NCI-H446 (cell line): Measurements from ENCODE around the gene MYO1E.

ENCODE experiments used
- DNase-seq, 2 experiments: peaks; one replicate each; lab custom pipeline; 2025; lab: John Stamatoyannopoulos, UW

MYO1E gene

DNA sequence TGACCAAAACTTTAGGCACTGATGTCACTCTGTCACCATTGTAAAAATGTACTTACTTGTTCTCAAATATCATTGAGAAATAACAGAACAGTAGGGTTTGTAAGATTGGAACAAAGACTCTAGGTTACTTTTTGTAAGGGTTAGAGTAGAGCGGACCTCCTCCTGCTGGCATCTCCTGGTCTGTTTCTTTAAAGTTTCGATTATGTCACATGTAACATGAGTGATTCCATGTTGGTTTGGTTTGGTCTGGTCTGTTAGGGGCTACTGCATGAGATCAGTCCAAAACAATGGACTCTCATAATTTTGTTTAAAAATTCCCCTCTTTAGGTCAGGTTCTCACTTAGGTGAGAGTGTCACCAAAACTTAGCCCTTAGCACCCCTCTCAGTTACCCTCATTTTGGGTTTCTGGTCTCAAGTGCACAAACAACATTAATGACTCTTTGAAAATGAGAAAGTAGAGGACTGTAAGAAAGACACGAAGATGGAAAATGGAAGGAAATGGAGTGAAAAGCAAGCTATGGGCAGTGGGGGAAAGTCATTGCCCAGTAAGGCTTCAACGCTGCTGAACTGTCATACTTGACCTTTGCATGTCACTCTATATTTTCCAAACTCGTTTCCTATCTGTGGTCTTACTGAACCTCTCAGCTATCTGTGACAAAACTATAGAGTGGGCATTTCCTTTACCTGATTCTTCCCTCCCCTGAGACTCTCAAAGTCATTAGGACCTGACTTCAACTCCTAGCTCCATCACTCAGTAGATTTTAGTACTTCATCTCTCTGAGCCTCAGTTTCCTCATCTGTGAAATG is 113.3 kb downstream of the MYO1E start:
- no peak for DNase-seq

DNA sequence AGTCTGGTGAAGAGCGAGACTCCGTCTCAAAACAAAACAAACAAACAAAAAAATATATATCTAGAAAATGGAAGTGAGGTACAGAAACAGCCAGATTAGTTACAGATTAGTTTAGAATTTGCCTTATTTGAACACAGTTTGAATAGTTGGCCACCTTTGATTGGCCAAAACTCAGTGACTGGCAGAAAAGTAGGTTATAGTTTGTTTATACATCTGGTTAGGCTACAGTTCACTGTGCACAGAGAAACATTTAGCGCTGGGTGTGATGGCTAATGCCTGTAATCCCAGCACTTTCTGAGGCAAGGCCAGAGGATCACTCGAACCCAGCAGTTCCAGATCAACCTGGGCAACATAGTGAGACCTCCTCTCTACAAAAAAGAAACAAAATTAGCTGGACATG is 114.4 kb downstream of the MYO1E start:
- no peak for DNase-seq

DNA sequence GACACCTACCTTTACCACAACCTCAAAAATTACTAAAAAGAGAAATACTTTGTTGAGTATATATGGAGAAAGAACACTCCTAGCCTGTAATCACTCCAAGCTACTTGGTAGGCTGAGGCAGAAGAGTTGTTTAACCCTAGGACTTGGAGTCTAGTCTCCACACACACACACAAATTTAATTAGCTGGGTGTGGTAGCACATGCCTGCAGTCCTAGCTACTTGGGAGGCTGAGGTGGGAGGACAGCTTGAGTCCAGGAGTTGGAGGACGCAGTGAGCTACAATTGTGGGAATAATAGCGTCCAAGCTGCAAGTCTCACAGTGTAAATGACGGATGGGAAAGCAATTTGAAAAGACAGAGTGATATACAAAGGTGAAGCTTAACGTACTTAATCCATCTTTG is 115.5 kb downstream of the MYO1E start:
- DNase-seq, result no peak

DNA sequence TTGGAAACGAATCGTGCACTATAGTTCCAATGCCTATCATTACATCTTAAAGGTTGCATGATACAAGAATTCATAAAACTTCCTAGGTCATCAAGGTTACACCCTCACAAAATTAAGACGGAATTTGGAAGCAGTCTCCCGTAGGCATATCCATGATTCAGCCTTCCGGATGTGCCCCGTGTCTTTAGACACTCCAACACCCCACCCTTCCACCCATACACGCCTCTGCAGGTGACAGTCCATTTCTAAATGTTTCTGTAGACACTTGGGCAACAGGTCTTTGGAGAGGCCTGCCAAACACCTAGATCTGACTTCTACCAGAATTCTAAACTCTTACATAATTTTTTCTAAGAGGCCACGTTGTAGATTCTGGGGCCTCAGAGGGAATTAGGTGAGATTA is 116.2 kb downstream of the MYO1E start:
- no peak for DNase-seq

DNA sequence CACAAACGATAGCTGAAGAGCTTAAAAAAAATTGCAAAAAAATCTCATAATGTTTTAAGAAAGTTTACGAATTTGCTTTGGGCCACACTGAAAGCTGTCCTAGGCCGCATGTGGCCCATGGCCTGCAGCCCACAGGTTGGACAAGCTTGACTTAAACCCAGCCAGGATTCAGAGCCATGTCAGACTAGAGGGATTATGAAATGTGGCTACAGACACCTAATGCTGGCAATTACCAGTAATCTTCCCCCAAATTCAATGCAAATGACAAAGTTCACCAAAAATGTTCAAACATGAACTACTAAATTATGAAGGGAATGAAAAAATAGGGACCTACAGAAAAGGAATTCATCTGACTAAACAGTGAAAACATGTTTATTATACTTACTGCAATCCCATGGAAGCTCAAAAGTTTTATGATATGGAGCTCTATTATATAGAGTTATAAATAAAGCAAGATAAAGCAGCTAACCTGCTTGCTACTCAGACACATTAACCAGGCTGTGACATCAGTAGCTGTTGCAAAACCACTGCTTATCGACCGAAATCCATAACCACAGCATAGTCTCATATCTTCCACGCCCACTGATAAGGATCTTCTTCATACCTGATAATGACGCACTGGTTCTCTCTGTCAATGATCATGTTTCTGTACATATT is 116.9 kb downstream of the MYO1E start:
- DNase-seq, result no peak

DNA sequence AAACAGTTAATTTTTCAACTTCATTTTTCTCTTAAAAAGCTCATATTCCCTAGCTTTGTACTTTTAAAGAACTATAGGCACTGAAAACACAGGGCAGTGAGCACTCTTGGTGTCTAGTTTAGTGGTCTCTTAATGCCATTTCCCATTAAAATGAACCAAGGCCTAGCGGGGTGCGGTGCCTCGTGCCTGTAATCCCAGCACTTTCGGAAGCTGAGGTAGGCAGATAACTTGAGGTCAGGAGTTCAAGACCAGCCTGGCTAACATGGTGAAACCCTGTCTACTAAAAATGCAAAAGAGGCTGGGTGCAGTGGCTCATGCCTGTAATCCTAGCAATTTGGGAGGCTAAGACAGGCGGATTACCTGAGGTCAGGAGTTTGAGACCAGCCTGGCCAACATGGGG is 120.5 kb downstream of the MYO1E start:
- DNase-seq, result no peak

DNA sequence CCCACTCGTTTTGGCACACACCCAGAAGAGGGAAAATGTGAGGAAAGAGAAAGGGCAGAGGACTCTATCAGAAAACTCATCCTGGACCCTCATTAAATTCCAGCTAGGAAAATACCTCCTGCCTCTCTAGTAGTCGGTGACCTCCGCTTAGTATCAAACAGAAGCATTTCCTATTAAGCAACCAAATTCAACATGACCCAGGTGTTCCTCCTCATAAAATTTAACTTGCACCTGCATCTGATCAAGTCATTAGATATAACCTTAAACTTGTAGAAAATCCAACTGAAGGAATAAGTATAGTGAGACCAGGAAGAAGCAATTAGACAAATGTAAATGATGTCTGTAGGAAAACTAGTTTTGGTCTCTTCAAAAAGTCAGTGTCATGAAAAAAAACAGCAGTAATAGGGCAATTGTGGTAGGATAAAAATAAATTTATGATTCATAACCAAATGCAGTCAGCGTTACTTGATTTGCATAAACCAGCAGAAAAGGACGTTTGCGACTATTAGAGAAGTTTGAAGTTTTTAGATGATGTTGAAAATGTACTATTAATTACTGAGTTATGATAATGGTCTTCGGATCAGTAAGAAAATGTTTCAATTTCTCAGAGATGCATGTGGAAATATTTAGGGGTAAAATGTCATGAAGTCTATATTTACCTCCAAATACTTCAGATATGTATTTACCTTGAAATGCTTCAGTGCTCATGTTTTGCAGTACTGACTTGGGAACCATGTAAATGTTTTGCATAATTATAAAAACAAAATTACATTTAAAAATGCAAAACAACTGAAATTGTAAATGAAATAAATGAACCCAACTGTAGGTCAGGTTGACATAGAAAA is 121.4 kb downstream of the MYO1E start:
- no peak for DNase-seq

DNA sequence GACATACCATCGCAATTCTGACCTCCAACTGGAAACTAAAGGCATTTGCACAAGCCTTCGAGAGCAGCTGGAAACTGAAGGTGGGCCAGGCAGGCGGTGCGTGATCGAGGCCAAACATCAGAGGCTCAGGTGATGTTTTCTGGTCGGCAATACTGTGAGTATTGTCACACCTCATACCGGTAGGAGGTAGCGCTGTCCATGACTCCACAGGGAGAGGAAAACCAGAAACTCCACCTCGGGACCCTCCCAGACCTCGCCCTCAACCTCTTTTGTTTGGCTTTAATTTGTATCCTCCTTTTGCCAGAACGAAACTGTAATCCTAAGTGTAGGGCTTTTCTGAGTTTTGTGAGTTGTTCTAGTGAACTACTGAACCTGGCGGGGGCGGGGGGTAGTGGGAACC is 122.4 kb downstream of the MYO1E start:
- no peak for DNase-seq

DNA sequence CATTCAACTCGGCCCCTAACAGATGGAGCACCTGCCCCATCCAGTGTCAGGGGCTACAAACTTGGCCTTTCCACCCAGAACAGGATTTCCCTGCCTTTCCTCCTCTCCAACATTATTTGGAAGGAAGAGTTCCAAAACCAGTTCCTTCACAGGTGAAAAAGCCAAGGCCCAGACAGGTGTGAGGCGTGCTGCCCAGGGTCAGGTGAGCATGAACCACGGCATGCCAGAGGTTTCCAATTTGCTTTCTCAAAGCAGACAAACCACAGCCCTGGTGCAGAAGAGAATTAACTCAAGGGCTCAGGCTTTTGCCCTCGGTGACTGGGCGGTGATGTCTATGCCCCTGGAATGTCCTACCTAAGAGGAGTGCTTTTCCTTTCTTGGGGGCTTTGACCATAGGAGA is 122.9 kb downstream of the MYO1E start:
- no peak for DNase-seq

DNA sequence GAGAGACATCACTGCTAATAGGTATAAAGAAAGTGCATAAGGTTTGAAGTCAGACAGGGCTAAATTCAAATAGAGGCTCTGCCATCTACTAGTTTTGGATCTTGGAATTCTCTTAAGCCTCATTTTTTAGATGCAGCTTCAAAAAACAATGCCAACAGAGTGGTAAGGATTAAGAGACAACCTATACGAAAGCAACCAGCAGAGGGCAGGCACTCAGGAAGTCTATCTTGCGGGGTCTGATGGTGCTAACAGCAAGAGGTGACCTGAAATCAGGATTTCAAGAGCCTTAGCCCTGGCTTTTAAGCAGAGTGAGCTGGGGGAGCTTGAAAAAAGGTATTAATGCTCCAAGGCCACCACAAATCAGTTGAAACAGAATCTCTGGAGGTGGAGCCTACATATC is 125.3 kb downstream of the MYO1E start:
- peak in 1 of 2 experiments; percentile 11 for DNase-seq

DNA sequence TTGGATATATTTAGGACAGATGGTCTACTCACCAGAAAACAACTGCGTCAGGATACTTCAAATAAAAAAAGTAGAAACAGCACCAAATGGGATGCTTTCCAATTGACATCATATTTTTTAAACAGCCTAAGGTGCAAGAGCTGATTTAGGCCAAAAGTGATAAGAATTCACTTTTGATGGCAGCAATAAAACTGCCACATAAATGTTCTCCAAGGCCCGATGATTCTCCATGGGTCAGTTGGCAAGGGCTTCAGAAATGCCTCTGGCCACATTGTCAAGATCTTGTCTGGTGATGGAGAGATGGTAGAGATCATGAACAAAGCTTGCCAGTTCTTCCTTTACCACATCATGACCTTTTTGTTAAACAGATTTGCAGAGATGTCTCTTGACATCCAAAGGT is 127.1 kb downstream of the MYO1E start:
- no peak for DNase-seq

DNA sequence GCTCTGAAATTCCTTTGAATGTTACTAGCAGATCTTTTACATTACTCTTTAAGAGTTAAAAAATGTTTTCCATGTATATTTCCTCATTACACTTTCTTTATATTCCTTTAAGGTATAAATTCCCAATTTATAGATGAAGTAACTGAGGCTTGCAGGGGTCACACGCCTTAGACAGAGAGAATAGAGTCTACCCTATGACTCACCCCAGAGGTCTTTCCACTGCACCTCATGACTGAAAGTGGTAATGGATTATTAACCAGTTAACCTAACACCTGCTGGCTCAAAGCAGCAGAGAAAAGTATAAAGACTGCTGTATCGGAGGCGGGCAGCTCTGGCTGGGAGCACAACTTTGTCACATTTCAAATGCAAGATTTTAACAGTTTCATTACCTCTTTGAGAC is 128.3 kb downstream of the MYO1E start:
- DNase-seq, result no peak

DNA sequence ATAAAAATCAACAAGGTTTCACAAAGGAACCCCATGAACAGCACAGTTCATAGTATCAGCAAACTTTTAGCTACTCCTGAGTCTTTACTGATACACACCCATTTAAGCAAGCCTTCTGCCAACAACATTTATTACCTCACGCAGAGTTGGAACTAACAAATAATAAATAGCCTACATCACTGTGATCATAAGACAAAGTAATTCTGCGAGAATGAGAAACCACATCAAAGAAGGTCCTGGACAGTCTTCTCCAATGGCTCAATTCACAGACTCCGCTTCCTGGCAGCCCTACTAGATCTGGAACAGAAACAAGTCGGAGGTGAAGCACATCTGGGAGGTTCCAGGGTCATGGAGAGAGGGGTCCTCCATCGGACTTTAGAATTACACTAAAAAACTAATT is 129.0 kb downstream of the MYO1E start:
- DNase-seq, result no peak

DNA sequence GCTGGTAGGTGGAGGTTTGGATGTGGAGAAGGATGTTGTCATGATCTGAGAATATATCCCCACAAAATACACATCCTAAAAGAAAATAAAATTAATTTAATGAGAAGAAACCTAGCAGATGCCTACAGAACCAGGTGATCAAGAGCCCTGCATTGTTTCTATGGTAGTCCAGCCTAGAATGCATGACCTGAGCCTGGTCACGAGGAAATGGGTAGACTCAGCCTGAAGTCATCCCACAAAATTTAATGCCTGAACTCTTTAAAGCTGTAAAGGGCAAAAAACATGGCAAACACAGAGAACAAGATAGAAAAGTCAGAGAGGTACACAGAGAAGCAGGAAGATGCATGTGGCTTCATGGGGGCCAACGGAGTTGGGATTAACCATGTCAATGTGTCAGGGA is 130.0 kb downstream of the MYO1E start:
- no peak for DNase-seq

DNA sequence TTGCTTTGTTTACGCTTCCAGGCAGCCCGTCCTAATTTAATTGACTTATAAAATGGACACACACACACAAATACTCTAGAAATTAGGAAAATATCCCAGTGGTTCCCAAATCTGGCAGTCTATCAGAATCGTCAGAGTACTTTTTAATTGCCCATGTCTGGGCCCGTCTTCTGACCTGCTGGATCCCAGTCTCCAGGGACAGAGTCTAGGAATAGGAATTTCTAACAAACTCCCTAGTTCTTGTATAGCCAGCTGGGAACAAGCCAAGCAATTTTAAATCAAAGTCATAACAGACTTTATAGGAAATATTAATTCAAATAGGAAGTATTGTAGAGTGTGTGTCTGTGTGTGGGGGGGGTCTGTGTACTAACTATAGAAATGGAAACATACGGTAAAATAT is 132.6 kb downstream of the MYO1E start:
- no peak for DNase-seq

DNA sequence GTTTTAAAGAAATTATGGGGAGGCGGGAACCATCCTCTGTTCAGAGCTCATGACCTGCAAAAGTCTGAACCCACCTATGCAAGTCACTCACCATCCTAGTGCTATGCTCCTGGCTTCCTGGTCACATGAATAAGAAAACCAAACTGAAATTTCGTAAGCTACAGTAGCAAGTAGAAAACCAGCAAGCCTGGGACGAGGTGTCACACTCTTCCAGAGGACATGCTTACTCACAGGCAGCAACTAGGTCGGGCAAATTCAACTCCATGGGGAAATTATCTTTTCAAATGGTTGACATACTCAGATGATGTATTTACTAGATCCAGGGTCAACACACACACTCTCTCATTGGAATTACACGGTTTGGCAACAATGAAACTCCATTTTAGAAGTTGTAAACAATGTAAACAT is 134.7 kb downstream of the MYO1E start:
- DNase-seq, result no peak

DNA sequence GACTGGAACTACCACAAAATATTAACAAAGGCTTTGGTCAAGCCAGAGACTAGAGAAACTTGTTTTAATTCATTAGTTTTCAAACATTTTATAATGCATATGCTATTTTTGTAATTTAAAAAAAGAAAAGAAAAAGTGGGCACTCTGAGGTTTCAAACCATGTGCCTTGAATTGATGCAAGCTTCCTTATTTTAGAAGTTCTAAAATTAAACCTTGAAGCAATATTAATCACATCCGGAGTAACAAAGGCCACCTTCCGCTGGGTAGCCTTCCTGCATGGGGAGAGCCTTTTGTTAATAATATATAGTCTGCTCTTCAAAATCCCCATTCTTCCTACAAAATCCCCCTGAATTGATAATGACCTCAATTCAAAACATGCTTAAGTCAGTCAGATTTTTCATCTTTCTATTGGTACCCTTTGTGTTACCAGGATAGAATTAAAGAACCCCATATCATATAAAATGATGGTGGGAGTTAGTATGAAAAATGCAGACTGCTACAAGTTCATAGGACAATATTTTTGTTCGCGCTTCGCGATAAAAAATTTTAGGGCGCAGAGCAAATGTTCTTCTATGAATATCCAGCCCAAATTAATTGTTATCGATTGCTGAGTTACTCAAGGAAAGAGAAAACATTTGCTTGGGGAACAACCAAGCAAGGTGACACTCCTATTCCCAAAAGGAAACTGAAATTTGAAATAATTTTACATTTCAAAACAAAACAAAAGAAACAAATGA is 135.4 kb downstream of the MYO1E start:
- no peak for DNase-seq

DNA sequence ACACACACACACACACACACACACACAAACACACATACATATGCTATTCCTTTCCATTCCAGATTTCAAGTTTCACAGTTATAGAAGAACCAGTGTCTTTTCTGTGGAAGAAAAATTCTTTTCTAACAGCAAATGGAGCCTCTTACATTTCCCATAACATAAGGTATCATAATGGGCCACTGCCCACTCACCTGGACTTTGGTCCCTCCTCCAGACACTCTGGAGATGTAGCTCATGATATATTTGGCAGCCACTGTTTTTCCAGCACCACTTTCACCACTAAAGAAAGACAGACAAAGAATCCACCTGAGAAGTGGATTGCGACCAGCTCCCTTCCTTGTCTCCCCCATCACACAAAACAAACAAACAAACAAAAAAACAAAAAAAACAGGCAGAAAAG is 136.3 kb downstream of the MYO1E start:
- no peak for DNase-seq

DNA sequence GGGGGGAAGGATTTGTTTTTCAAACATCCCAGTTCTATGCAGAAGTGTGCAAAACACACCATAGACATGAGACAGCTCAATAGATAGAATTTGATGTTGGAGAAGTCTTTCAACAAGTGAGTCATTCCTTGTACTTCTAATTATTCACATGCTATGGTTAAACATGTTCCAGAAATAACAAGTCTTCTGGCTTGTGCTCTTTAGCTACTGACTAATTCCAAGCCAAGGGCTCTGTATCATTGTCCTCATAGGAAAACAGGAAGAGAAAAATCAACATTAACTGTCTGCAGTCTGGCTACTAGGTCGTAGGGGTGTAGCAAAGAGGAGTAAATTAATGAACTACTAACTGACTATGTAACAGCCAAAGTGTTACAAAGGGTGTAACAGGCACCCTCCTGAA is 140.2 kb downstream of the MYO1E start:
- no peak for DNase-seq

DNA sequence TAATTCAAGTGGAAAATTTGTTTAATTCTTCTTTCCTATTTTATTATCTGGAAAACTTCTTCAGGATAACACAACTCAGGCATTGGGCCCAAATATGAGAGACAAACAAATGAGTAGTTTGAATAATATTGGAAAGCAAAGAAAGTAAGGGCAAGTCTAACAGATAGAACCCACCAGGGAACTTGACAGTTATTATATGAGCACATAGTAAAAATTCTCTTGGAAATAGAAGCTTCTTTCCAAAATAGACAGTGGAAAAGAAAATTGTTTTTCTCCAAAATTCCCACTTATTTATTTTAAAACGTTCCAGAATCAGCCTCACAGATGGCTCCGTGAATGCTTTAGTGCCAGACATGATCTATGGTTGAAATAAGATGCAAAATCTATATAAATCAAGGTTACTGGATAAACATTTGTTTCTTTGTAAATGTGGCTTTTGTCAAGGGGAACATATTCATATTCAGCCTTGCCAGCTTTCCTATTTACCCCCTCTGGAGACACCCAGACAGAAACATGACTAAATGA is 142.1 kb downstream of the MYO1E start:
- no peak for DNase-seq

DNA sequence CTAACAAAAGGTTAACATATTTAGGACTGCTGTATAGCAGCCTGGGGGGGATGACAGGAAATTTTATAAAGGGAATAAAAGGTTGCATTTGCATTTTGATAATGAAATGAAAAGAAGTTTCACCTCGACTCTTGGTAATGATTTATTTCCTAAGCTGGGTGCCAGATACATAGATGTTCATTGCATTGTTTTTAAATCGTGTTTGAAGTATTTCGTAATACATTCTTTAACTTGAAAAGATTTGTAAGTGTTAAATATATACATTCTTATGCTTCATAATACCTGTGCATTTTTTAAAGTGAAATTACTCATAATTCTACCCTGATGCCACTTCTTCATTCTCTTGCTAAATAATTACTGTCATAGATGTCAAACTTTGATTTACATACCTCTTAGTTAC is 143.2 kb downstream of the MYO1E start:
- DNase-seq, result no peak

DNA sequence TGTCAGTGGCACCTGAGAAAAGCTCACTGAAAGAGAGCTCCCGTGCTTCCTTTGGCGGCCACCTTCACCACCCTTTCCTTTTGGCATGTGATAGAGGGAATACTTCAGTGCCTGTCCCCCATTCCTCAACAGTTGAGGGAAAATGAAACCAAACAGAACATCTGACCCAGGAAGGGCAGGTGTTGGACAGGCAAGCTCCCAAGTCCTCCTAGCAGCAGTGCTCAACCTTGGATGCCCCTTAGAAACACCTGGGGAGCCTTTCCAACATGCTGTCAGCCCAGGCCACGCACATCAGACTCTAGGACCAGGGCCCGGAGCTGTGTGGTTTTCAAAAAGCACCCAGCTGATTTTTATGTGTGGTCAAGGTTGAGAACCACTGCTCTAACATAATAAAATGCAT is 143.7 kb downstream of the MYO1E start:
- no peak for DNase-seq
